SK-N-SH (cell line): Measurements from ENCODE around the gene APBB1IP. TPM values are rescaled to one million over a fixed set of nuclear protein-coding genes. Genes with fewer than 3 reads are reported as not detected.

ENCODE experiments used
- CTCF ChIA-PET: fragments of 300-600, 350-600 bp; formaldehyde crosslinking; extraction: SDS; loops from one replicate; lab custom pipeline; 2021; lab: Yijun Ruan, JAX
- POLR2A ChIA-PET: fragments of 350-600 bp; sonication (Branson Sonifier 250); formaldehyde crosslinking; extraction: SDS; loops from one replicate; lab custom pipeline; 2020; ENCODE audit warnings: antibody characterized with exemption, inconsistent platforms; lab: Yijun Ruan, JAX
- DNase-seq: peaks from one replicate; pipeline ENCODE4 v3.0.0; 2012
- H2AFZ ChIP-seq: fragments of 200-600 bp; sonication (generic); 2 replicates; pipeline ENCODE4 v1.8.1; 2016; ENCODE audit warnings: antibody characterized with exemption, mild to moderate bottlenecking, low read depth
- H3F3A ChIP-seq: fragments of 200-600 bp; sonication (generic); replicated peaks from 2 replicates; pipeline ENCODE3; 2016; ENCODE audit warnings: antibody characterized with exemption, mild to moderate bottlenecking; ENCODE audit not compliant: insufficient read depth
- H3K27ac ChIP-seq, 2 experiments: fragments of 200-500 bp in 1 of 2; fragments of 200-600 bp in 1 of 2; sonication (Bioruptor generic) in 1 of 2; sonication (generic), shearing (Covaris generic) in 1 of 2; 2 replicates each; pipeline versions ENCODE4 v1.5.1 to v1.6.1; 2014 to 2016; ENCODE audit warnings: low read depth in 2 of 2, inconsistent platforms in 1 of 2, low read length in 1 of 2, mild to moderate bottlenecking in 1 of 2, mixed read lengths in 1 of 2
- H3K27me3 ChIP-seq: fragments of 200-600 bp; sonication (generic), shearing (Covaris generic); 2 replicates; pipeline ENCODE4 v1.6.1; 2016; ENCODE audit warnings: mixed run types; ENCODE audit not compliant: insufficient read depth
- H3K36me3 ChIP-seq, 2 experiments: fragments of 200-500 bp in 1 of 2; fragments of 200-600 bp in 1 of 2; sonication (Bioruptor generic) in 1 of 2; sonication (generic) in 1 of 2; replicated peaks in 1 of 2; 2 replicates each; pipeline versions ENCODE3 to v1.5.1; 2014 to 2016; ENCODE audit warnings: low read length in 1 of 2, mild to moderate bottlenecking in 1 of 2; ENCODE audit not compliant: insufficient read depth in 2 of 2, control insufficient read depth in 1 of 2
- H3K4me1 ChIP-seq, 2 experiments: fragments of 200-500 bp in 1 of 2; fragments of 200-600 bp in 1 of 2; sonication (Bioruptor generic) in 1 of 2; sonication (generic), shearing (Covaris generic) in 1 of 2; 2 replicates each; pipeline versions ENCODE4 v1.5.1 to v1.6.1; 2014 to 2016; ENCODE audit warnings: low read depth in 1 of 2, low read length in 1 of 2, mixed run types in 1 of 2; ENCODE audit not compliant: insufficient read depth in 2 of 2, control insufficient read depth in 1 of 2
- H3K4me2 ChIP-seq: fragments of 200-600 bp; sonication (generic), shearing (Covaris generic); 2 replicates; pipeline ENCODE4 v1.6.1; 2017; ENCODE audit warnings: mixed run types
- H3K4me3 ChIP-seq, 2 experiments: fragments of 200-500 bp in 1 of 2; fragments of 200-600 bp in 1 of 2; sonication (Bioruptor generic) in 1 of 2; sonication (generic), shearing (Covaris generic) in 1 of 2; 2 replicates each; pipeline versions ENCODE4 v1.5.1 to v1.8.1; 2014 to 2016; ENCODE audit warnings: low read depth in 2 of 2, inconsistent platforms in 1 of 2, low read length in 1 of 2, mild to moderate bottlenecking in 1 of 2, mixed read lengths in 1 of 2, moderate library complexity in 1 of 2
- H3K79me2 ChIP-seq: fragments of 200-600 bp; sonication (generic); 2 replicates; pipeline ENCODE4 v1.8.1; 2017; ENCODE audit warnings: mild to moderate bottlenecking; ENCODE audit not compliant: insufficient read depth
- H3K9ac ChIP-seq: fragments of 200-600 bp; sonication (generic); 2 replicates; pipeline ENCODE4 v1.6.1; 2017; ENCODE audit warnings: mixed run types
- H3K9me2 ChIP-seq: fragments of 200-600 bp; sonication (generic); 2 replicates; pipeline ENCODE4 v1.6.1; 2017; ENCODE audit warnings: mixed run types
- H3K9me3 ChIP-seq: fragments of 200-600 bp; sonication (generic); 2 replicates; pipeline ENCODE4 v1.6.1; 2017; ENCODE audit warnings: mixed run types, mild to moderate bottlenecking, moderate library complexity
- H4K20me1 ChIP-seq: fragments of 200-600 bp; sonication (generic); 2 replicates; pipeline ENCODE4 v1.6.1; 2017; ENCODE audit warnings: mild to moderate bottlenecking, mixed run types; ENCODE audit not compliant: insufficient read depth
- CHD2 ChIP-seq: fragments of 150-350 bp; IDR thresholded peaks from 2 replicates; pipeline ENCODE4 v1.6.1; 2018; ENCODE audit warnings: low read length; ENCODE audit not compliant: partially characterized antibody
- ELF1 ChIP-seq: IDR thresholded peaks from 2 replicates; pipeline ENCODE4 v1.4.0; 2012
- FOSL2 ChIP-seq: IDR thresholded peaks from 2 replicates; pipeline ENCODE4 v1.4.0; 2012; ENCODE audit warnings: low read depth, mild to moderate bottlenecking, moderate library complexity, borderline replicate concordance
- MEF2A ChIP-seq: IDR thresholded peaks from 2 replicates; pipeline ENCODE4 v1.4.0; 2012; ENCODE audit warnings: low read depth, borderline replicate concordance
- NRF1 ChIP-seq: IDR thresholded peaks from 2 replicates; pipeline ENCODE4 v1.6.1; 2012; ENCODE audit warnings: low read depth, mild to moderate bottlenecking, low read length
- REST ChIP-seq: IDR thresholded peaks from 2 replicates; pipeline ENCODE4 v1.6.1; 2012; ENCODE audit warnings: mild to moderate bottlenecking, low read depth, low read length, moderate library complexity
- SMC3 ChIP-seq: IDR thresholded peaks from 2 replicates; pipeline ENCODE4 v1.6.1; 2012; ENCODE audit warnings: low read depth, low read length, improper control_type of control experiment
- WGBS: methylation state at CpG from one replicate; pipeline ENCODE4 v1.1.6; 2017; ENCODE audit warnings: low lambda C conversion rate; 5-methylcytosine and 5-hydroxymethylcytosine counted together
- polyA plus RNA-seq, 3 experiments: library from polyadenylated mRNA; depleted of rRNA; stranded (reverse); fragments of >200 nt; gene quantifications; 2 replicates each; pipeline ENCODE4 v1.2.3, GENCODE V29; 2012
- TF ChIP-seq, protein P1 (sequence below): fragments of 150-350 bp; IDR thresholded peaks from 2 replicates; pipeline ENCODE4 v1.6.1; 2016; ENCODE audit warnings: mild to moderate bottlenecking, low read depth, low read length
- TF ChIP-seq, protein P2 (sequence below): fragments of 150-350 bp; IDR thresholded peaks from 2 replicates; pipeline ENCODE4 v1.6.1; 2017; ENCODE audit warnings: antibody characterized with exemption, low read length, low read depth, borderline replicate concordance
- TF ChIP-seq, protein P3 (sequence below): IDR thresholded peaks from 2 replicates; pipeline ENCODE4 v1.4.0; 2012; ENCODE audit warnings: low read depth

APBB1IP gene
- polyA plus RNA-seq, 1 of the 3 experiments (the other 2 are of a cell fraction), result not detected

DNA sequence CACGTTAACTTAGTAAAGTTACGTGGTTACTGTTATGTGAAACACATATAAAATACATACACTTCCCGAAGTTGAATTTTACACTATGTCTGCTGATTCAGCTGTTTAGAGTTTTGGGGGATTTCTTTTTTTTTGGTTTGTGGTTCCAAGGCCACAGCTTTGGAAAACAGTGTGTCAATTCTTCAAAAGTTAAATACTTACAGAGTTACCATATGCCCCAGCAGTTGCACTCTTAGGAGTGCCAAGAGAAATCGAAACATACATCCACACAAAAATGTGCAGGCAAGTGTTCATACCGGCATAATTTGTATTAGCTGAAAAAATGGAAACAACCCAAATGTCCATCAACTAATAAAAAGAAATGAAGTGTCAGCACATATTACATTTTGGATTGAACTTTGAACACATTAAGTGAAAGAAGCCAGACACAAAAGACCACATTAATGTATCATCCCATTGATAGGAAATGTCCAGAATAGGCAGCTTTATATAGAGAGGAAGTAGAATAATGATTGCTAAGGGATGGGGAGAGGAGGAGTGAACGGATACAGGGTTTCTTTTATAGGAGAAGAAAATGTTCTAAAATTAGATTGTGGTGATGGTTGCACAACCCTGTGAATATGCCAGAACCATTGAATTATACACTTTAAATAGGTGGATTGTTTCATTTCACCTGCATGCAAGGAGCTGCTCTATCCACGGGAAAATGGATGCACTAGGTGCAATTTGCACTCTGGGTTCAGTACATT lies 17.6 kb downstream of the APBB1IP start (continued):
- TF ChIP-seq REST (no peak), MEF2A (no peak)

- Histone ChIP-seq H3F3A (no peaks in the 10 kb centered on the region), H3K36me3 (no peaks in the 10 kb centered on the region), H2AFZ (no peak overlapping the region)
- TF ChIP-seq, protein P1, sequence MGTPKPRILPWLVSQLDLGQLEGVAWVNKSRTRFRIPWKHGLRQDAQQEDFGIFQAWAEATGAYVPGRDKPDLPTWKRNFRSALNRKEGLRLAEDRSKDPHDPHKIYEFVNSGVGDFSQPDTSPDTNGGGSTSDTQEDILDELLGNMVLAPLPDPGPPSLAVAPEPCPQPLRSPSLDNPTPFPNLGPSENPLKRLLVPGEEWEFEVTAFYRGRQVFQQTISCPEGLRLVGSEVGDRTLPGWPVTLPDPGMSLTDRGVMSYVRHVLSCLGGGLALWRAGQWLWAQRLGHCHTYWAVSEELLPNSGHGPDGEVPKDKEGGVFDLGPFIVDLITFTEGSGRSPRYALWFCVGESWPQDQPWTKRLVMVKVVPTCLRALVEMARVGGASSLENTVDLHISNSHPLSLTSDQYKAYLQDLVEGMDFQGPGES, result no peak
- TF ChIP-seq, all 33 proteins: peak for 0
- DNase-seq, result no peak
- Histone ChIP-seq H3K27ac (no peak overlapping the region), H3K27me3 (no peaks in the 10 kb centered on the region), H3K4me1 (no peaks in the 10 kb centered on the region), H4K20me1 (no peaks in the 10 kb centered on the region), H3K9ac (no peak overlapping the region), H3K9me2 (no peaks in the 10 kb centered on the region), H3K79me2 (no peaks in the 10 kb centered on the region), H3K4me3 (no peak overlapping the region), H3K9me3 (no peaks in the 10 kb centered on the region), H3K4me2 (no peak overlapping the region)
- WGBS, result 21% methylated on average over 5 of the region's 5 CpGs
- CTCF ChIA-PET, result no interaction called here
- POLR2A ChIA-PET, result no interaction called here
These were observed 18.9 kb downstream of the APBB1IP start for GRCh38 chr10:26457088-26457487.

- no peaks in the 10 kb centered on the region for H3K4me1 ChIP-seq
- no peak overlapping the region for H3K9ac ChIP-seq
- TF ChIP-seq ELF1, result no peak
- TF ChIP-seq, protein P2, sequence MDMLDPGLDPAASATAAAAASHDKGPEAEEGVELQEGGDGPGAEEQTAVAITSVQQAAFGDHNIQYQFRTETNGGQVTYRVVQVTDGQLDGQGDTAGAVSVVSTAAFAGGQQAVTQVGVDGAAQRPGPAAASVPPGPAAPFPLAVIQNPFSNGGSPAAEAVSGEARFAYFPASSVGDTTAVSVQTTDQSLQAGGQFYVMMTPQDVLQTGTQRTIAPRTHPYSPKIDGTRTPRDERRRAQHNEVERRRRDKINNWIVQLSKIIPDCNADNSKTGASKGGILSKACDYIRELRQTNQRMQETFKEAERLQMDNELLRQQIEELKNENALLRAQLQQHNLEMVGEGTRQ, result no peak
- no peak for TF ChIP-seq FOSL2
- no peak for TF ChIP-seq SMC3
- TF ChIP-seq, protein P3, sequence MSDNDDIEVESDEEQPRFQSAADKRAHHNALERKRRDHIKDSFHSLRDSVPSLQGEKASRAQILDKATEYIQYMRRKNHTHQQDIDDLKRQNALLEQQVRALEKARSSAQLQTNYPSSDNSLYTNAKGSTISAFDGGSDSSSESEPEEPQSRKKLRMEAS, result no peak
- TF ChIP-seq NRF1, result no peak
- TF ChIP-seq CHD2, result no peak
- TF ChIP-seq REST, result no peak
- H3K4me2 ChIP-seq, result no peak overlapping the region
- DNase-seq, result no peak
- H3K9me3 ChIP-seq, result no peaks in the 10 kb centered on the region
- H3K9me2 ChIP-seq, result no peaks in the 10 kb centered on the region
- WGBS, result 5% methylated on average over 2 of the region's 2 CpGs
- no peaks in the 10 kb centered on the region for H3K79me2 ChIP-seq
- H3K4me3 ChIP-seq, result no peak overlapping the region
- no peak overlapping the region for H3K27ac ChIP-seq
- H3F3A ChIP-seq, result no peaks in the 10 kb centered on the region
- ChIA-PET CTCF (no interaction called here), POLR2A (no interaction called here)
- H3K36me3 ChIP-seq, result no peaks in the 10 kb centered on the region
- H4K20me1 ChIP-seq, result no peaks in the 10 kb centered on the region
- H3K27me3 ChIP-seq, result no peaks in the 10 kb centered on the region
- H2AFZ ChIP-seq, result no peak overlapping the region
These were observed 22.6 kb downstream of the APBB1IP start for GRCh38 chr10:26460736-26461135.
